Activated CD4-positive, alpha-beta T cell treated with anti-CD3 and anti-CD28 coated beads, Interleukin-2, amount 50 U/mL, for 1 hour (primary cell): ENCODE results near the gene PSMD13.

Experiments used
- DNase-seq: peaks from one replicate; pipeline ENCODE4 v3.0.0-alpha.2; 2020

The PSMD13 gene

DNA sequence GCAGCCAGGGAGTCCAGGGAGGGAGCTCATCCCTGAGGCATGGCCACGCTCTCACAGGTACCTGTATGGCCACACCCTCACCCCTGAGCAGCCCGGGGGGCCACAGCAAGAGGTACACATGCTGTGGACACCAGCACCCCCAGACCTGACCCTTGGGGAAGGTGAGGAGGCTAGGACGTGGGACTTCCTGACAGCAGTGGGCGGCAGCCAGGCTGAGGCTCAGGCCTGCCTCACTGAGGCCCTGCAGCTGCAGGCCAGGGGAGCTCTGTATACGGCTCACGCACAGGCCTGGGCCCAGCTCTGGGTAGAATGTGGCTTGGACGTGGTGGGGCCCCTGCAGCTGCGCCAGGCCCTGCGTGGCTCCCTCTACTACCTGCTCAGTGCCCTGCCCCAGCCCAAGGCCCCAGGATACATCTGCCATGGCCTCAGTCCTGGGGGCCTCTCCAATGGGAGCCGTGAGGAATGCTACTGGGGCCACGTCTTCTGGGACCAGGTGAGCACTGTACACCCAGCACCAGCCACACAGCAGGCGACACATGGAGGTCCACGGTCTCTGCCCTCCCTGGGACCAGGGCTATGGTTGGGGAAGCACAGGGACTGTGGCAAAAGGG, 54.0 kb downstream of the PSMD13 start:
- DNase-seq = no peak

DNA sequence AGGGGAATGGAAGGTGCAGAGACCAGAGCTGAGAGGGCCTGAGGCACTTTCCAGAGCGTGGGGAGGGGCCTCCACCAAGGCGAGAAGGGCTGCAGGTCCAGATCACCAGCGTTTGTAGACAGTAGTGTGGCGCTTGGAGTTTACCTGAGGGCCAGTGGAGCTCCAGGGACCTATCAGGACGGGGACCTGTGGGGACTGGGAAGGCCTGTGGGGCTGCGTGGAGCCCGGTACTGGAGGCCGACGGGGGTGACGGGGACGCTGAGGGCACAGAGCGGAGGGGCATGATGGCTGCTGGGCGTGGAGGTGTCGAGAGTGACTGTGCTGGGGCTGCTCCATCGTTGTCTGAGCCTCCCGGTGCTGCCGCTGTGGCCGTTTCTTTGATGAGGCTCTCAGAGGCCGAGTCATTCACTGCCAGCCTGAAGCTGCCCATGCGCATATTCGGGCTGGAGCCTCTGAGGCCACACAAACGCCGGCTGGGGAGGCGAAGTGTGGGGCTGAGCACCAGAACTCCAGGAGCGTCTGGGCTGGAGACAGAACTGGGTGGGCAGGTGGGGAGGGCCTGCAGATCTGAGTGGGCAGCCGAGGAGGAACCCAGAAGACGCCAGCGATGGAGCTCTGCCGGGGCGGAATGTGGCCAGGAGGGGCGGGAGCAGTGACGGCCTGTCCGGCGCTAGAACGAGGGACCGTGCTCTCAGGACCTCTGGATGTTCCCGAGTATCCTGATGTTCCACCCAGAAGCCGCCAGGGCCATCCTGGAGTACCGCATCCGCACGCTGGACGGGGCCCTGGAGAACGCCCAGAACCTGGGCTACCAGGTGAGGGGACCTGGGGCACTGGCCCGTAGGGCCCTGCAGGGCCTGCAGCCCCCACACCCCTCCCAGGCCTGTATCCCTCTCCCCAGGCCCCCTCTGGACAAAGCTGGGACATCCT, 54.8 kb downstream of the PSMD13 start:
- DNase-seq = no peak

DNA sequence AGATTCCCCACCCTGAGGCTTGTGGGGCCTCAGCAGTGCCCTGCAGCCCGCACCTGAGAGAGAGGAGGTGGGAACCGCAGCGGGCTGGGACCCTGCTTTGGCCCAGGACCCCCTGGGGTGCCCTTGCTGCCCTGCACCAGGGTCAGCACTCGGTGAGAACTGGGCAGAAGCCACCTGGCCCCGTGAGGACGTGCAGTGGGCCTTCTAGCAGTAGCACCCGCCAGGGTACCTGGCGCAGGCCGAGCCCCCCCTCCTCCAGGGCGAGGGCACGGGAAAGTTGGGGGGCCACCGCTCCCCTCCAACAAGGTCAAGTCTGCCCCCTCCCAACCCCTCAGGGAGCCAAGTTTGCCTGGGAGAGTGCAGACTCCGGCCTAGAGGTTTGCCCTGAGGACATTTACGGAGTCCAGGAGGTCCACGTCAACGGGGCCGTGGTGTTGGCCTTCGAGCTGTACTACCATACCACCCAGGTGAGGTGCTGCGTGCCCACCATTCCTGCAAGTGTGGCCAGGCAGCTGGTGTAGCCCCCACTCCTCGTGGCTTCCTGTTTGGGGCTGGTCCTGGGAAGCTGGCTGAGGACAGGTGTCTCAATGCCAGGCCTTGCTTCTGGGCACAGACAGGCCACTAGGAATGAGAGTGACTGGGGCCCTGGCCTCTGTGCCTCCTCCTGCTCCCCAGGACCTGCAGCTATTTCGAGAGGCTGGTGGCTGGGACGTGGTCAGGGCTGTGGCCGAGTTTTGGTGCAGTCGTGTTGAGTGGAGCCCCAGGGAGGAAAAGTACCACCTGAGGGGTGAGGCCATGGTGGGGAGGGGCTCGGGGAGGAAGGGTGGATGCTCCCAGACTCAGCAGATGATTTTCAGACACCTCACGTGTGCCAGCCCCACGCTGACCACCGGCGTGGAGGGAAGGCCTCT, 55.7 kb downstream of the PSMD13 start:
- no peak for DNase-seq

DNA sequence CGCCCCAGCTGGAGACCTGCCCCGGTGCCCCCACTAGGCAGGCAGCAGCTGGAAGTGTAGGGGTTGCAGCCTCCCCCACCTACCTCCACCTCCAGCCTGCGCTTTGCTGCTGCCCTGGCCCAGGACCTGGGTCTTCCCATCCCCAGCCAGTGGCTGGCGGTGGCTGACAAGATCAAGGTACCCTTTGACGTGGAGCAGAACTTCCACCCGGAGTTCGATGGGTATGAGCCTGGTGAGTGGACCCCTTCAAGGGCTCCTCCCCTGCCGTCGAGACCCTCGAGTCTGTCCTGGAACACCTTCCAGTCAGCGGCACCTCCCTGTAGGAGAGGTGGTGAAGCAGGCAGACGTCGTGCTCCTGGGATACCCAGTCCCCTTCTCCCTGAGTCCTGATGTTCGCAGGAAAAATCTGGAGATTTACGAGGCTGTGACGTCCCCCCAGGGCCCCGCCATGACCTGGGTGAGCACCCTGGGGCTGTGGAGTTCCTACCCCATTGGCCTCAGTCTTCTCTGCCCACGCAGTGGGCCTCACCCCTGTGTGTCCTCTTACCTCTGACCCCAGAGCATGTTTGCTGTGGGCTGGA, 56.6 kb downstream of the PSMD13 start:
- no peak for DNase-seq

DNA sequence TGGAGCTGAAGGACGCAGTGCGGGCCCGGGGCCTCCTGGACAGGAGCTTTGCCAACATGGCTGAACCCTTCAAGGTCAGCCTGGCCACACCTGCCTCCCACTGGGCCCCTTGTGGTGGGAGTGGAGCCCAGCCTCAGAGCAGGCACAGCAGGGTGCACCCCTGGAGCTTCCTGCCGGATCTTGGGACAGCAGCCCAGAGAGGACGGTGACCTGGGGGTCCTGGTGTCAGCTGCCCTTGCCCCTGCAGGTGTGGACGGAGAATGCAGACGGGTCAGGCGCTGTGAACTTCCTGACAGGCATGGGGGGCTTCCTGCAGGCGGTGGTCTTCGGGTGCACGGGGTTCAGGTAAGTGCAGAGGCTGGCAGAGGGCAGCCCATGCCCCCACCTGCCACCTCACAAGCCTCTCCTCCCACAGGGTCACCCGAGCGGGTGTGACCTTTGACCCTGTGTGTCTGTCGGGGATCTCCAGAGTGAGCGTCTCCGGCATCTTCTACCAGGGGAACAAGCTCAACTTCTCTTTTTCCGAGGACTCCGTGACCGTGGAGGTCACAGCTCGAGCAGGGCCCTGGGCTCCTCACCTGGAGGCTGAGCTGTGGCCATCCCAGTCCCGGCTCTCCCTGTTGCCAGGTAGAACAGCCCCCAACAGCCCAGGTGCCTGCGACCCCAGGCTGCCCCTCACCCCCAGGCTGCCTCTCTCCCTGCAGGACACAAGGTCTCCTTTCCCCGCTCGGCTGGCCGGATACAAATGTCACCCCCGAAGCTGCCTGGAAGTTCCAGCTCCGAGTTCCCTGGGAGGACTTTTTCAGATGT, 57.3 kb downstream of the PSMD13 start:
- DNase-seq = no peak

DNA sequence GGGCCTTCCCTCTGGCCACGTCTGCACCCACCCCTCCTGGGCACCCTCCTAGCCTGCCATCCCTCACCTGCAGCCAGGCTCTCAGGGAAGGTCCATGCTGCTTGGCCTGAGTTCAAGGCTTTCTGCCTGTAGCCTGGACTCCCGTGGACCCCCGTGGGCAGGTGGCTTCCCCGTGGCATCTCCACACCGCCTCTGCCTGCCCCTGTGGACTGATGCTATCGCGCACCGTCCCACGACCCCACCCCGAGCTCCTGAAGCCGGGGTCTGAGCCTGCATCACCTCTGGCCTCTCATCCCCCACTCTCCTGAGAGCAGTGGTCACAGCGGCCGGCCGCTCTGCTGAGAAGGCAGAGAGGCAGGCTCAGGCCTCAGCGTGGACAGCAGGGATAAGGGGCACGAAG, 58.0 kb downstream of the PSMD13 start:
- no peak for DNase-seq

DNA sequence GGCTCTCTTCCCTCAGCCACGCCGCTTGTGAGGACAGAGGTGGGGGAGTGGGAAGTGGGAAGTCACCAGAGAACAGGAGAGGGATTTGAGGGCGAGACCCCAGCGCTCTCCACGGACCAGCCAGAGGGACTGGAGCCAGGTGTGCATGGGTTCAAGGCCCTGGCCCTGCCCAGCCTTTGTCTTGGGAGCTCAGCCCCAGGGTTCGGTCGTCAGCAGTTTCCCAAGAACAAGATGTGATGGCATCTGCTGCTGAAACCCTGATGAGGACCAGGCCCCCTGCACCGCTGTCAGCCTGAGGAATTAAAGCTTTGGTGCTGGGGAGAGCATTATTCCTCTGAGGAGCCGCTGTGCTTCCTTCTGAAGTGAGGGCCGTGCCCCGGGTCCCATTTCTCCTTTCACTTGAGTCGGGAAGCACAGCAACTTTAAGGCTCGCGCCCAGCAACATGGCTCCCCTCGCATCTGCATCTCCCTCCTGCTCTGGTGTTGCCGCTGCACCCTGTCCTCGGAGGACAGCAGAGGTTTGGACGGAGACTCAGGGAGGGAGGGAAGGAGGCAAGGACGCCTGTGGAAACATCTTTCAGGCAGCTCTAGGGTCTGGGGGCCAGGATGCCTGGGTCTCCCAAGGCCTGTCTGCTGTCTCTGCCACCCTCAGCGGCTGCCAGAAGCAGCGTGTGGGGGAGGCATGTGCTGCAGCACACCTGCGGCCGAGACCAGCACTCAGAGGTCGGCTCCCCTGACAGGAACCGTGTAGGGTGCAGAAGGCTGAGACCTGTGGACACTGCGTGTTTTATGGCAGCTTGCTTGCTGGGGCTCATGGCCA, 58.8 kb downstream of the PSMD13 start:
- DNase-seq = no peak

DNA sequence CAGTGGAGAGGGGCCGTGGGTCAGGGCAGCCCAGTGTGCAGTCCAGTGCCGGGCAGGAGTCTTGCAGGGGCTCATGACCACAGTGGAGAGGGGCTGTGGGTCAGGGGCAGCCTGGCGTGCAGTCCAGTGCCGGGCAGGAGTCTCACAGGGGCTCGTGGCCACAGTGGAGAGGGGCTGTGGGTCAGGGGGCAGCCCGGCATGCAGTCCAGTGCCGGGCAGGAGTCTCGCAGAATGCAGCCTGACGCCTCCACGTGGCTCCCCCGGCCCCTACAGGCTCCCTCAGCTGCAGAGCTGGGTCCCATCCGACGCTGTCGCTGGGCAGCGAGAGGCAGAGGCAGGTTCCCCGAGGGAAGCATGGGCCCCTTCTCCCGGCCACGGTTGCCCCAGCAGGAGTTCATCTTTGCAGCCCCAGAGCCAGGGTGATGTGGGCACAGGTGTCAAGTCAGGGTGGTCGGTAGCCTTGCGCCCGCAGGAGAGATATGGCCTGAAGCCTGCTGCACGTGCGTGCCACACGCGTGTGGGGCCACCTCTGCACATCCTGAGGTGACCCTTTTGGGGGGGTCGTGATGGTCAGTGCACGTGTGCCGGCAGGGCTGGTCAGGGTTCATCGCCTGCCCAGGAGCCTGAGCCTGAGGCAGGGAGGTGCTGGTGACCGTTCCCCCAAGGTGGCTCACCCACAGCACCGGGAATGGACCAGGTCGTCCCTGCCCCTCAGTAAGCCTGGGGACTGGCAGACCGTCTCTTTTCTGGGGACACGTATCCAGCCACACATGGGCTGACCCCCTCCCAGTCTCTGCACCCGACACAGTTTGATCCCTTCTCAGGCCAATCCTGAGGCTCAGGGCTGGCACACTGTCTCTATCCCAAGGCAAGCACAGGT, 59.6 kb downstream of the PSMD13 start:
- DNase-seq = no peak

DNA sequence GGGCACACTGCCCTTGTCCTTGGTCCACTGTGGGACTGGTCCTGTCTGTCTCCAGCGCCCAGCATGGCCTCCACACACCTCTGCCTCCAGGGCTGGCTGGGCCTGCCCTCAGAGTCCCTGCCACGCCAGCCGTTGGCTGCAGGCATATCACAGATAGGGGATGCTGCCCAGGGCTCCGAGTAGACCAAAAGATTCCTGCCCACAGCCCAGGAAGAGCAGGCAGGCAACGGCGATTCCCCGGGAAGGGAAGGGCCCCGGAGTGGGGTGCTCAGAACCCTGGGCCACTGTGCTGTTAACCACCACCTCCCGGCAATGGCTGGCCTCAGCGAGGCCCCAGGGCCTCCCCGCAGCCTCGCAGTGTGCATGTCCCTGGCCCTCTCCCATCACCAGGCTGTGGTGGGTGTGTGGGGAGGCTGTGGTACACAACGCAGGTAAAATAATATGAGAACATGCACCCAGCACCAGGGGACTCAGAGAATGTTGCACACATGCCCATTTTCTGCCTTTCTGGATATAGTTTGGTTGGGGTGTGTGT, 60.3 kb downstream of the PSMD13 start:
- DNase-seq = no peak

DNA sequence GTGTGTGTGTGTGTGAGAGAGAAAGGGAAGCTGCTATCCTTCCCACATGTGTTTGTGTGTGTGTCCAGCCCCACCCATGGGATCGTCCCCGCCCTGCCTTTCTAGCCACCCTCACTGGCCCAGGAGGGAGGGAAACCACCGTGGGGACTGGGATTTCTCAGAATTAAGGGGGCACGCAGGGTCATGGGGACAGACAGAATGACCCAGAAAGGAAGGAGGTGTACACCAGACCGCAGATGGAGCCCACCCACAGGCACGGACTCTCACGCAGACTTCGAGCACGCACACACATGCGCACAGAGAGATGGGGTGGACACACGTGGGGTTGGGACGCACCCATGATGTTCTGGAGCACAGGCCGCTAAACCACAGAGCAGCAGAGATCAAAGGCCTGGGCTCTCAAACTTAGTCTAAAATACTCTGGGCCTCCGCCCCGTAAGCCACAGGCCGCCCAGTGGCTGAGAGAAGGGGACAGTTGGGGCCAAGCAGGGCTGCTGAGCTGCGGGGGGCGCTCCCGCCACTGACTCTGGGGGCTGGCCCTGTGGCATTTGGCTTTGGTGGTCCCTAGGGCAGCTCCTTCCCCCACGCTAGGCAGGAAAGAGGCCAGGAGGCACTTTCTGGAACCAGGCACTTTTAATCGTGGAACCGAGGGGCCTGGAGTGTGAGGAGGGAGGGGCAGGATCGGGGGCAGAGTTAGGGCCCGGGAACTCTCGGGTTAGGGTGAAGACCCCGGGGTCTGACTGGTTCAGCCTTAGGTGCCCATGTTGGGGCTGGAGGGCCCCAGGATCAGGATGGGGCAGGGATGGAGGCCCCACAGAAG, 61.0 kb downstream of the PSMD13 start:
- DNase-seq = no peak

DNA sequence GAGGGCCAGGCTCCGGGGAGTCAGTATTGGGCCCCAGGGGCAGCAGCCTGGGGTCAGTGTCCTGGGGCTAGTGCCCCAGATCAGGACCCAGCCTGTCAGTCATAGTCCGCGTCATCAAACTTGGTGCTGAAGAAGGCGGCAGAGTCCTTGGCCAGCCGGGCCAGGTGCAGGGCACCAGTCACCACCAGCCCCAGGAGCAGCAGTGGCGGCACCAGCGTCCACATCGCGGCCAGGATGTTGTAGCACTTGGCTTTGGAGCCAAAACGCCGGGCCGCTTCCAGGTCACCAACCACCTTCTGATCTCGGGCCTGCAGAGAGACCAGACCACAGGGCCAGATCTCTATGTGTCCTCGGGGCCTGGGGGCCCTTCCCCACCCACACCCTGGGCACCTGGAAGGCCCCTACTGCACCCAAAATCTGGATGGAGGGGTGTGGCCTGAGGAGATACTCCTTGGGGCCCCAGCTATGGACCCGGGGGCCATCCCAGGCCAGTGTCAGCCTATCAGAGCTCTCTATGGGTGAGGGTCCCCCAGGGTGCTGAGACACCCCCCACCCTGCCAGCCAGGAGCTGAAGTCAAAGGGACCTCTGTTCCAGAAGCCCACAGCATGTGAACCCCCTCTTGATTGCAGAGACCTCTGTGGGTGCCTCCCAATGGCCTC, 61.8 kb downstream of the PSMD13 start:
- no peak for DNase-seq

DNA sequence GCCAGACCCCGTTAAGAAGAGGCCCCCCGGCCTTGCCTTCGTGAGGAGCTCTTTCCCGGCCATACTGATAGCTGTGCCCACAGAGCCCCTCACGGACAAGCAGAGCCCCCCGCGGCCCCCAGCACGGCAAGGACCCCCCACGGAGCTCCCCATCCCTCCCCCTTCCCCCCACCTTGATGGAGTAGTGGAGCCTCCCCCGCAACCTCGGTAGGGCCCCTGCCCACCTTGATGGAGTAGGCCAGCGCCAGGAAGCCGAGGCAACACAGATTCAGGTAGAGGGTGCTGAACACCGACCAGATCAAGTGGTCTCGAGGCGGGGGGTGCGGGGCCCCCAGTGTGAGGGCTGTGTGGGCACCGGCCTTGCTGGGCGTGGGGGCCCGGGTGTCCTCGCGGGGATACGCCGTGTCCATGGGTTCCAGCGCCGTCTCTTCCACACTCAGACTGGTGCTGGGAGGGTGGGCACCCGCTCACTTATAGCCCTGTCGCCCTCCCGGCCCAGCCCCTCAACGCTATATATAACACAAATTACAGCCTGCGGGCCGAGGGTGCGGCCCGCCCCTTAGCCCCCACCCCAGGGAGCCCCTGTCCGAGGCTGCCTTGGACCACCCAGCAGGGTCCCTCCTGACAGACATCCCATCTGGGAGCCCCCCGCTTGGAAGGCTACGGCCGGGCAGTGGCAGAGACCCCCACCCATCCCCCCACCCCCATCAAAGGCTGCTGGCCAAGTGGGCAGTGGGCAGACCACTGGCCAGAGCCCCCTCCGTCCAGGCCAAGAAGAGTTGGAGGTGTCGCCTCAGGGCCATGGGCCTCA, 62.5 kb downstream of the PSMD13 start, which contains the start of gene IFITM5:
TSS of gene IFITM5 (minus strand) at position 446 of the 811 bp plus-strand sequence. CDS start at position 410, 36 bp downstream.
- DNase-seq = no peak

DNA sequence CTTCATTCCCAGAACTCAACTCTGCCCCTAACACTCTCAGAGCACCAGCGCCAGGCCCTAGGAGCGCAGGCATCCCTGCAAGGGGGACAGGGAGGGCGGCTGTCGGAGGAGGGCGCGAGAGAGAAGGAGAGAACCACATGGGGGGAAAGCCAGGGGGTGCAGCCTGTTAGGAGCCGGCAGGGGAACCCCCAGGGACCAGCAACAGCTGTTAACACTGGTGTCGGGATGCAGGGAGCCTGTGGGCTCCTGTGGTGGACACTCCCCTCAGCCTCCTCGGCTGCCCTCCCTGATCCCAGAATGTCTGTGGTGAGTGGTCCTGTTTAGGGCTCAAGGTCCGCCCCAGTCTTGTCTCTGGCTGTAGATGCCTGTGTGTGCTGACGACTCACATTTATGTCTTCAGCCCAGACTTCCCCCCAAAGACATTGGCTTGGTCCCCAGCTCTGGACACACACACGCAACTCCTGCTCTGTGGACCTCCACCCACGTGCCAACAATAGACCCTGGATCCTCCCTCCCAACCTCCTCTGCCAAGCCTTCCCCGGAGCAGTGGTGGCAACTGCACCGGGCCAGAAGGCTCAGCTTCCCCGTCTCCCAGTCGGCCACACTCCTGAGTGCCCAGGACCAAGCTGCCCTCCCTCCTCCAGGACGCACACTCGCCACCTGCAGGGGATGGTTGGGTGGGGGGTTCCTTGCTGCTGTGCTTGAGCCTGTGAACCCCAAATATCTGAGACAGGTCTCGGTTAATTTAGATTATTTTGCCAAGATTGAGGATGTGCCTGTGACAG, 63.4 kb downstream of the PSMD13 start:
- no peak for DNase-seq
